ENCODE data around the gene IPO4.
A peak's percentile ranks its signal among the peaks of the same experiment; 100 is the strongest.

GRCh38 chr14:24212924-24213865 is 24.6 kb upstream of the IPO4 start, which contains the start of gene CHMP4A:
- peak; percentile 98 to 99 (median 99) for TF ChIP-seq POLR2AphosphoS5 (IDR thresholded peaks at IDR 0.05)
- TF ChIP-seq CTCF (IDR thresholded peaks at IDR 0.05): no peak
